Loucy (cell line): ENCODE measurements around the gene GMPPA.

Experiments
- H2AFZ ChIP-seq: fragments of 200-600 bp; sonication (generic); 2 replicates; pipeline ENCODE4 v1.6.0; 2016; ENCODE audit warnings: antibody characterized with exemption, mild to moderate bottlenecking, low read length, moderate library complexity
- H3F3A ChIP-seq: fragments of 200-600 bp; 2 replicates; pipeline ENCODE4 v1.6.0; 2016; ENCODE audit warnings: antibody characterized with exemption, low read depth, mild to moderate bottlenecking
- H3K27me3 ChIP-seq: fragments of 200-600 bp; sonication (generic); 2 replicates; pipeline ENCODE4 v1.6.1; 2014; ENCODE audit warnings: low read length, mild to moderate bottlenecking; ENCODE audit not compliant: insufficient read depth, poor library complexity, severe bottlenecking
- H3K36me3 ChIP-seq: fragments of 200-600 bp; sonication (generic); 2 replicates; pipeline ENCODE4 v1.6.1; 2016; ENCODE audit warnings: low read length; ENCODE audit not compliant: insufficient read depth
- H3K4me1 ChIP-seq: fragments of 200-600 bp; sonication (generic); 2 replicates; pipeline ENCODE4 v1.5.1; 2014; ENCODE audit warnings: low read length, mild to moderate bottlenecking; ENCODE audit not compliant: insufficient read depth, poor library complexity, severe bottlenecking
- H3K4me2 ChIP-seq: fragments of 200-600 bp; sonication (generic); 2 replicates; pipeline ENCODE4 v1.6.0; 2014; ENCODE audit warnings: antibody characterized with exemption, low read length, low read depth, mild to moderate bottlenecking; ENCODE audit not compliant: poor library complexity, severe bottlenecking
- H3K4me3 ChIP-seq: fragments of 200-600 bp; sonication (generic); 2 replicates; pipeline ENCODE4 v1.5.1; 2014; ENCODE audit warnings: low read length, mild to moderate bottlenecking, mixed read lengths; ENCODE audit not compliant: poor library complexity, severe bottlenecking
- H3K79me2 ChIP-seq: fragments of 200-600 bp; sonication (generic); 2 replicates; pipeline ENCODE4 v1.6.1; 2014; ENCODE audit warnings: low read length; ENCODE audit not compliant: insufficient read depth
- H3K9ac ChIP-seq: fragments of 200-600 bp; sonication (generic); 2 replicates; pipeline ENCODE4 v1.6.0; 2014; ENCODE audit warnings: mild to moderate bottlenecking, low read depth, low read length, moderate library complexity; ENCODE audit not compliant: poor library complexity, severe bottlenecking
- H3K9me2 ChIP-seq: fragments of 200-600 bp; sonication (generic); replicated peaks from 2 replicates; pipeline ENCODE4 v1.6.1; 2016; ENCODE audit warnings: low read depth, low read length, mixed read lengths
- H3K9me3 ChIP-seq: fragments of 200-600 bp; sonication (generic); 2 replicates; pipeline ENCODE4 v1.6.1; 2014; ENCODE audit warnings: mild to moderate bottlenecking, antibody characterized with exemption, low read length, low read depth; ENCODE audit not compliant: insufficient read depth
- H4K20me1 ChIP-seq: fragments of 200-600 bp; sonication (generic); 2 replicates; pipeline ENCODE4 v1.6.0; 2014; ENCODE audit warnings: antibody characterized with exemption, low read length, mild to moderate bottlenecking; ENCODE audit not compliant: insufficient read depth, poor library complexity, severe bottlenecking
- EZH2phosphoT487 ChIP-seq: fragments of 200-600 bp; IDR thresholded peaks from 2 replicates; pipeline ENCODE4 v1.6.1; 2018; ENCODE audit warnings: antibody characterized with exemption, mild to moderate bottlenecking, moderate library complexity, borderline replicate concordance
- TF ChIP-seq, protein P1 (sequence below): fragments of 200-600 bp; sonication (generic); conservative IDR thresholded peaks from 2 replicates; pipeline ENCODE4 v1.5.1; 2014; ENCODE audit warnings: mild to moderate bottlenecking, antibody characterized with exemption, low read length

GMPPA gene

DNA sequence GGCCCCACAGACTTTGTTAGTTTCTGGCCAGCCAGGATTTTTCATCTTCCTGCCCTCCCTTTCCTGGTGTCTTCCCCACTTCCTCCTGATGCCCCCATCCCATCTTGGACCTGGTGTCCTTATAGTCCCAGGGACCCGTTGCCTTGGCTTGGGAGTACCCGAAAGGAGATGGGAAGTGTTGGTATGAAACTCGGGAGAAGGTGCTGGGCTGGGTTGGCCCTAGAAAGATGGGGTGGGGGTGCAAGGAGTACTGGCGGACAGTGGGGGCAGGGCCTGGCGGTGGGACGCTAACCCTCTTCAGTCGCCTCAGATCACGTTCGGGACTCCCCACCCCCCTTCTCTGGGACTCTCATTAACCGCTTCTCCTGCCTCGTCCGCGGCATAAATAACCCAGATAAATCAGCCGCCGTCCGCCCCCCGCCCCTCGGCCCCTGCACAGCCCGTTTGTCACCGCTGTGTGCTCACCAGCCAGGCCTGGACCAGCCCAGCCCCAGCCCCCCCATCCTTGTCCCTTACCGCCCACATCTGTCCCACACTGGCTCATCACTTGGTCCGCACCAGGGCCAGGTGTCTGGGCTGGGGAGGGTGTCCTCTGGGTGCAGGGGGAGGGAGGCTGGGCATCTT is 11.9 kb downstream of the GMPPA start:
- no peaks in the 10 kb centered on the region for H3K36me3 ChIP-seq
- H3K4me2 ChIP-seq: no peak overlapping the region
- H3K79me2 ChIP-seq: no peaks in the 10 kb centered on the region
- no peak overlapping the region for H3K4me3 ChIP-seq
- H3K27me3 ChIP-seq: peaks cover 5% of the 10 kb centered on the region
- H3K9me2 ChIP-seq: no peaks in the 10 kb centered on the region
- no peak overlapping the region for H3K9ac ChIP-seq
- TF ChIP-seq, protein P1, sequence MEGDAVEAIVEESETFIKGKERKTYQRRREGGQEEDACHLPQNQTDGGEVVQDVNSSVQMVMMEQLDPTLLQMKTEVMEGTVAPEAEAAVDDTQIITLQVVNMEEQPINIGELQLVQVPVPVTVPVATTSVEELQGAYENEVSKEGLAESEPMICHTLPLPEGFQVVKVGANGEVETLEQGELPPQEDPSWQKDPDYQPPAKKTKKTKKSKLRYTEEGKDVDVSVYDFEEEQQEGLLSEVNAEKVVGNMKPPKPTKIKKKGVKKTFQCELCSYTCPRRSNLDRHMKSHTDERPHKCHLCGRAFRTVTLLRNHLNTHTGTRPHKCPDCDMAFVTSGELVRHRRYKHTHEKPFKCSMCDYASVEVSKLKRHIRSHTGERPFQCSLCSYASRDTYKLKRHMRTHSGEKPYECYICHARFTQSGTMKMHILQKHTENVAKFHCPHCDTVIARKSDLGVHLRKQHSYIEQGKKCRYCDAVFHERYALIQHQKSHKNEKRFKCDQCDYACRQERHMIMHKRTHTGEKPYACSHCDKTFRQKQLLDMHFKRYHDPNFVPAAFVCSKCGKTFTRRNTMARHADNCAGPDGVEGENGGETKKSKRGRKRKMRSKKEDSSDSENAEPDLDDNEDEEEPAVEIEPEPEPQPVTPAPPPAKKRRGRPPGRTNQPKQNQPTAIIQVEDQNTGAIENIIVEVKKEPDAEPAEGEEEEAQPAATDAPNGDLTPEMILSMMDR: no peak
- no peak for TF ChIP-seq EZH2phosphoT487
- H3F3A ChIP-seq: no peaks in the 10 kb centered on the region
- no peaks in the 10 kb centered on the region for H3K9me3 ChIP-seq
- no peak overlapping the region for H2AFZ ChIP-seq
- no peaks in the 10 kb centered on the region for H4K20me1 ChIP-seq
- peaks cover 7% of the 10 kb centered on the region for H3K4me1 ChIP-seq

DNA sequence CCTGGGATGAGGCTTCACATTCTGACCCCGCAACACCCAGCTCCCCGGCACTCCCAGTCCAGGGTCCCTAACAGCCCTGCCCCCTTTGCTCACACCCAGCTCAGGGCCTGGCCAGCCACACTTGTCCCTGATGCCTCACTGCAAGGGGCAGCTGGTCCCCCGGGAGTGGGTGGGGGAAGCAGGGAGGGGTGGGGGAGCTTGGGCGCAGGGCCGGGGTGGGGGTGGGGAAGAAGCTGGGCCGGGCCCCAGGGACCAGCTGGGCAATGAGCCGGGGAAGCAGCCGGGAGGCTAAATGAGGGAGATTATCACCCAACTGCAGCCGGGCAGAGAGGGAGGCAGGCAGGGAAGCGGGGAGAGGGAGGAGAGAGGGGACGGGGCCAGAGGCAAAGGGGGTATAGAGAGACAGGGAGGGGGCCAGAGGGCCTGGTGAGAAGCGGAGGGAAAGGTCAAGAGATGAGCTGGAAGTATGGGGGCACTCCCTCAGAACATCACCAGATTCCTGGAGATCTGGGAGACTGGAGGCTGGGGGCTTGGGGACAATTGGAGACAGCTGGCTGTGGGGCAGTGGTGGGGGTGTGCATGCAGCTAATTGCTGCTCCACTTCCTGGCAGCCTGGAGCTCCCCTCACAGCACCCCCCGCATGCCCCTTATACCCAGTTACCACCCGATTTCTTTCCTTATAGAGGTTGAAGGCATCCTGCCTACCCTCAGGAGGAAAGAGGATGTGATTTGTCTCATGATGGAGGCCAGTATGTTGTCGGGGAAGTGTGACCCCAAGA is 13.0 kb downstream of the GMPPA start:
- no peak overlapping the region for H3K9ac ChIP-seq
- no peaks in the 10 kb centered on the region for H4K20me1 ChIP-seq
- no peak overlapping the region for H3K4me2 ChIP-seq

DNA sequence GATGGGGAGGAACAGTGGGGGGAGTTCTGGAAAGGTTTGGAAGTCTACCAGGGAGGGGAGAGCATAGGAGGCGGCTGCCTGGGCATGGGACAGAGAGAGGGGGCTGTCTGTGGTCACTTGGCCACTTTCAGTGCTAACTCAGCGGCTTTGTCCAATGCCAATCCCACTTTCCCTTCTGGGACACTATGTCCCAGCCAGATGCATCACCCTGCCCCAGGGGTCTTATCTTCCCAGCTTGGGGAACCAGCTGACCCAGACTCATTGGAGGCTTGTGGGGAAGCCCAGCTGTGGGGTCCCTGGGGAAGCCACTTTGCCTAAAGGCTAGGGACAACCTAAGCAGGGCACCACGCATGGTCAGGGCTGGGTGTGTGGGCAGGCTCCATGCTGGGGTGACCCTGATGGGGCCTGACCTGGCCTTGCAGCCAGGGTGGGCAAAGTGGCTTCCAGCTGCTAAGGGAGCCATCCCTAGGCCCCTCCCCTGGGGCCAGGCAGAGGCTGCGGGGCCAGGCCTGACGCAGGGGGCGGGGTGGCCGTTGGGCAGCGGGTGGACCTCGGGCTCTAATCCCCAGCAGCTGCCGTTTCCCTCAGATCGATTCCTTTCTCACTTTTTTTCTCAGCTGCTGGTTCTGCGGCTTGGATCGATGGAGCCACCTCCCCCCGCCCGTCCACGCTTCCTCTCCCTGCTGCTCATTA is 14.0 kb downstream of the GMPPA start:
- no peaks in the 10 kb centered on the region for H3K79me2 ChIP-seq
- no peak overlapping the region for H3K4me3 ChIP-seq
- H3K9ac ChIP-seq: no peak overlapping the region
- peaks cover 7% of the 10 kb centered on the region for H3K4me1 ChIP-seq
- peaks cover 5% of the 10 kb centered on the region for H3K27me3 ChIP-seq
- H3K9me3 ChIP-seq: no peaks in the 10 kb centered on the region
- H3K36me3 ChIP-seq: no peaks in the 10 kb centered on the region
- no peak overlapping the region for H2AFZ ChIP-seq
- no peaks in the 10 kb centered on the region for H3K9me2 ChIP-seq
- H3K4me2 ChIP-seq: no peak overlapping the region
- H4K20me1 ChIP-seq: no peaks in the 10 kb centered on the region
- no peak for TF ChIP-seq EZH2phosphoT487
- TF ChIP-seq, protein P1: no peak
- H3F3A ChIP-seq: no peaks in the 10 kb centered on the region

More for the DNA sequence above, 13.0 kb downstream of the GMPPA start:
- Histone ChIP-seq H3K27me3 (peaks cover 5% of the 10 kb centered on the region), H2AFZ (no peak overlapping the region), H3K9me2 (no peaks in the 10 kb centered on the region), H3K4me3 (no peak overlapping the region), H3K36me3 (no peaks in the 10 kb centered on the region), H3K4me1 (peaks cover 7% of the 10 kb centered on the region), H3K79me2 (no peaks in the 10 kb centered on the region), H3F3A (no peaks in the 10 kb centered on the region), H3K9me3 (no peaks in the 10 kb centered on the region)
- TF ChIP-seq, protein P1: no peak
- TF ChIP-seq EZH2phosphoT487: no peak
